SK-N-SH treated with all-trans-retinoic acid at 6 μM for 48 hours (cell line): ENCODE results near the gene TXNRD2.

Experiments used
- ATAC-seq: fragments of 200-7000 bp; cut with Tn5 transposase; 3 replicates; pipeline ENCODE4 v1.9.1; 2020; ENCODE audit warnings: mild to moderate bottlenecking, moderate library complexity
- ARNTL ChIP-seq: fragments of 450-650 bp; formaldehyde crosslinking; IDR thresholded peaks from 2 replicates; pipeline ENCODE4 v1.5.0; 2020; ENCODE audit warnings: low read depth, mild to moderate bottlenecking, moderate library complexity, borderline replicate concordance
- BACH2 ChIP-seq: fragments of 250-450 bp; sonication (Bioruptor Pico); IDR thresholded peaks from 2 replicates; pipeline ENCODE4 v1.9.0; 2021; ENCODE audit warnings: mild to moderate bottlenecking, borderline replicate concordance
- CSDC2 ChIP-seq: fragments of 250-450 bp; sonication (Bioruptor Pico); IDR thresholded peaks from 2 replicates; pipeline ENCODE4 v1.5.0; 2020; ENCODE audit warnings: mild to moderate bottlenecking, moderate library complexity
- ESRRG ChIP-seq: fragments of 250-450 bp; sonication (Bioruptor Pico); IDR thresholded peaks from 2 replicates; pipeline ENCODE4 v1.6.1; 2021; ENCODE audit warnings: mild to moderate bottlenecking
- ISL1 ChIP-seq: fragments of 250-450 bp; sonication (Bioruptor Pico); IDR thresholded peaks from 2 replicates; pipeline ENCODE4 v2.1.2; 2022; ENCODE audit warnings: mild to moderate bottlenecking, moderate library complexity
- OSR1 ChIP-seq: fragments of 250-450 bp; sonication (Bioruptor Pico); IDR thresholded peaks from 2 replicates; pipeline ENCODE4 v1.8.0; 2022; ENCODE audit warnings: moderate library complexity, mild to moderate bottlenecking, inconsistent platforms
- RARB ChIP-seq: fragments of 250-450 bp; sonication (Bioruptor Pico); IDR thresholded peaks from 2 replicates; pipeline ENCODE4 v1.8.0; 2021; ENCODE audit warnings: mild to moderate bottlenecking, moderate library complexity
- SNAI2 ChIP-seq: fragments of 250-450 bp; sonication (Bioruptor Pico); IDR thresholded peaks from 2 replicates; pipeline ENCODE4 v1.5.0; 2020; ENCODE audit warnings: mild to moderate bottlenecking, moderate library complexity
- TCF4 ChIP-seq: fragments of 250-450 bp; sonication (Bioruptor Pico); IDR thresholded peaks from 2 replicates; pipeline ENCODE4 v1.8.0; 2021; ENCODE audit warnings: mild to moderate bottlenecking, moderate library complexity, borderline replicate concordance
- TOX ChIP-seq: fragments of 250-450 bp; sonication (Bioruptor Pico); IDR thresholded peaks from 2 replicates; pipeline ENCODE4 v1.8.0; 2021; ENCODE audit warnings: mild to moderate bottlenecking, moderate library complexity, borderline replicate concordance
- ZFP30 ChIP-seq: fragments of 450-650 bp; formaldehyde crosslinking; IDR thresholded peaks from 2 replicates; pipeline ENCODE4 v1.5.0; 2022; ENCODE audit warnings: mild to moderate bottlenecking, moderate library complexity
- ZNF565 ChIP-seq: fragments of 450-650 bp; formaldehyde crosslinking; conservative IDR thresholded peaks from 2 replicates; pipeline ENCODE4 v1.5.0; 2020; ENCODE audit warnings: low read depth, mild to moderate bottlenecking, moderate library complexity
- ZNF70 ChIP-seq: fragments of 450-650 bp; formaldehyde crosslinking; IDR thresholded peaks from 2 replicates; pipeline ENCODE4 v1.5.0; 2020; ENCODE audit warnings: mild to moderate bottlenecking, moderate library complexity
- ZNF8 ChIP-seq: fragments of 450-650 bp; formaldehyde crosslinking; IDR thresholded peaks from 2 replicates; pipeline ENCODE4 v1.5.0; 2020; ENCODE audit warnings: mild to moderate bottlenecking, moderate library complexity
- TF ChIP-seq, protein P1 (sequence below): fragments of 250-450 bp; sonication (Bioruptor Pico); IDR thresholded peaks from 2 replicates; pipeline ENCODE4 v1.5.1; 2020; ENCODE audit warnings: low read depth, mild to moderate bottlenecking, moderate library complexity
- TF ChIP-seq, protein P2 (sequence below): fragments of 250-450 bp; sonication (Bioruptor Pico); IDR thresholded peaks from 2 replicates; pipeline ENCODE4 v1.8.0; 2020; ENCODE audit warnings: mild to moderate bottlenecking, moderate library complexity, borderline replicate concordance
- TF ChIP-seq, protein P3 (sequence below): fragments of 250-450 bp; sonication (Bioruptor Pico); IDR thresholded peaks from 2 replicates; pipeline ENCODE4 v1.8.0; 2021; ENCODE audit warnings: low read depth, mild to moderate bottlenecking, moderate library complexity, borderline replicate concordance
- TF ChIP-seq, protein P4 (sequence below): fragments of 250-450 bp; sonication (Bioruptor Pico); IDR thresholded peaks from 2 replicates; pipeline ENCODE4 v1.5.0; 2020; ENCODE audit warnings: mild to moderate bottlenecking, moderate library complexity

The TXNRD2 gene

DNA sequence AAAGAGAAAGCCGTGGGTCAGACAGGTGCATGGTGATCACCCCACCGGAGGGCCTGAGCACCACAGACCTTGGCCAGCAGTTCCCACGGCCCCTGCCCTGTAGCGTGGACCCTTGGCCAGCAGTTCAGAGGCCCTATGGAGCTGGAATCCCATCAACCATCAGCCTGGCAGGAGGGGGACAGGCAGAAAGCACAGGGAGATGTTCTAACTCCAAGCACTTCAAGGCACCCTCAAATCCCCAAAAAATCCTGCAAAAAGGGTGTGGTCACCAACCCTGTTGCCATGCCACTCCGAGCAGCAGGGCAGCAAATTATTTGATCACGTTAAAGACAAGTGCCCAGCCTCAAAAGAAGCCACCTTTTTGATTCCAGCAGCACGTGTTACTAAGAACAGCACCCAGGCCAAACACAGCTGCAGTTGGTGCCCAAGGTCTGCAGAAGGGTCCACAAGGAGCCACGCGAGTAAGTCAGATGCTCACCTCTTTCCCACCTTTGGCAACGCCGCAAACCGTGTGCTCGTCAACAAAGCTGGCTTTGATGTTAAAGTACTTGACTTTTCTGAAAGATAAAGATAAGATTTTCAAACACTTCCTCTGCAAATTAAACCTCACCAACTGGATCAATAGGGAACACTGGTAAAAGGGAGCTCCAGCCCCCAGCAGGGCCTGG is 26.2 kb downstream of the TXNRD2 start (continued):
- TF ChIP-seq, protein P1, sequence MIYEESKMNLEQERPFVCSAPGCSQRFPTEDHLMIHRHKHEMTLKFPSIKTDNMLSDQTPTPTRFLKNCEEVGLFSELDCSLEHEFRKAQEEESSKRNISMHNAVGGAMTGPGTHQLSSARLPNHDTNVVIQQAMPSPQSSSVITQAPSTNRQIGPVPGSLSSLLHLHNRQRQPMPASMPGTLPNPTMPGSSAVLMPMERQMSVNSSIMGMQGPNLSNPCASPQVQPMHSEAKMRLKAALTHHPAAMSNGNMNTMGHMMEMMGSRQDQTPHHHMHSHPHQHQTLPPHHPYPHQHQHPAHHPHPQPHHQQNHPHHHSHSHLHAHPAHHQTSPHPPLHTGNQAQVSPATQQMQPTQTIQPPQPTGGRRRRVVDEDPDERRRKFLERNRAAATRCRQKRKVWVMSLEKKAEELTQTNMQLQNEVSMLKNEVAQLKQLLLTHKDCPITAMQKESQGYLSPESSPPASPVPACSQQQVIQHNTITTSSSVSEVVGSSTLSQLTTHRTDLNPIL (CRISPR knock-in tag) = no peak
- no peak for TF ChIP-seq CSDC2 (CRISPR knock-in tag)
- TF ChIP-seq ZNF8 (CRISPR knock-in tag) = no peak
- no peak for TF ChIP-seq ZNF565 (CRISPR knock-in tag)
- TF ChIP-seq ARNTL (CRISPR knock-in tag) = no peak
- TF ChIP-seq ISL1 (CRISPR knock-in tag) = no peak
- TF ChIP-seq, all 23 proteins: peak for 0

DNA sequence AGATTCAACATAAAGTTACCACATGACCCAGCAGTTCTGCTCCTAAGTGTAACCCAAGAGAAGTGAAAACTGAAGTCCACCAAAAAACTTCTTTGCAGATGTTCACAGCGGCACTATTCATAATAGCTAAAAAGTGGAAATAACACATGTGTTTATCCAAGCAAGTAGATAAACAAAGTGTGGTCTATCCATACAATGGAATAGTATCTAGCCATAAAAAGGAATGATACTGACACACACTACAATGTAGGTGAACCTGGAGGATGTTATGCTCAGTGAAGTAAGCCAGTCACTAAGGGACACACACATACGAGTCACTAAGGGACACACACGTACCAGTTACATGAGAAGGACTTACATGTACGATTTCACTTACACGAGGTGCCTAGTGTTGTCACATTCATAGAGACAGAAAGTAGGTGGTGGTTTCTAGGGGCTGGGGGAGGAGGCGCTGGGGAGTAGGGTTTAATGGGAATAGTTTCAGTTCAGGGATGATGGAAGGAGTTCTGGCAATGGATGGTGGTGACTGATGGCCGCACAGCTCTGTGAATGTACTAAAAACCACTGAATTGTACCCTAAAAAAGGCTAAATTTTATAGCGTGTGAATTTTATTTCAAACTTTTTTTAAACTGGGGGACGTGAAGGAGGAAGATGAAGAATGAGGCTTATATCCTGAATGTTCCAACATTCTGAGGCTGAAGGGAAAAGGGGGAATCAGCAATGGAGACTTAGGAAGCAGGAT is 27.2 kb downstream of the TXNRD2 start:
- ATAC-seq = no peak
- TF ChIP-seq ZFP30 (CRISPR knock-in tag) (no peak), CSDC2 (CRISPR knock-in tag) (no peak), ARNTL (CRISPR knock-in tag) (no peak)

DNA sequence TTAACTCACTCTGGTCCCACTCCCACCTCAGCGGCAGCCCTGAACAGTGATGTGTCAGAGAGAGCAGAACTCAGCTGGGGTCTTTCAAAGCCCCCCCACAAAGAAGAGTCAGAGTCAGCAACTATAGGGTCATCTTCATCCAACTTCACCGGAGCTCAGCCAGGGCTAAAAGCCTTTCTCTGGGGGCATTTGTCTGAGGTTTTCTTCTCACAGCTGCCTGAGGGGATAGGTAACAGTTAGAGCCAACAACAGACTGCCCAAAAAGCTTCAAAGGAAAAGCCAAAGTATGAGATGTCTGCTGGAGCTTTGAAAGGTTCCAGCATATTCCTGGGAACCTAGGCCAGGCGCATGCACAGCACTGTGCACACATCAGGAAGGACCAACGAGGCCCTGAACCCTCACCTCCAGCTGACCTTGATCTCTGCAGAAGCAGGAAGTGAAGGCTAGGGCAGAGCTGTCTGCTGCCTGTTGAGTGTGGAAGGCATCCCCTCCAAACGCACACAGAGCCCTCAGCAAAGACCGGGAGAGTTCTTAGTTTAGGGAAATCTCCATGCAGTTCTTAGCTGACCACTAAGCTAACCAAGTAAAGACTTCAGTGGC is 28.2 kb downstream of the TXNRD2 start:
- ATAC-seq = no peak
- TF ChIP-seq, protein P2, sequence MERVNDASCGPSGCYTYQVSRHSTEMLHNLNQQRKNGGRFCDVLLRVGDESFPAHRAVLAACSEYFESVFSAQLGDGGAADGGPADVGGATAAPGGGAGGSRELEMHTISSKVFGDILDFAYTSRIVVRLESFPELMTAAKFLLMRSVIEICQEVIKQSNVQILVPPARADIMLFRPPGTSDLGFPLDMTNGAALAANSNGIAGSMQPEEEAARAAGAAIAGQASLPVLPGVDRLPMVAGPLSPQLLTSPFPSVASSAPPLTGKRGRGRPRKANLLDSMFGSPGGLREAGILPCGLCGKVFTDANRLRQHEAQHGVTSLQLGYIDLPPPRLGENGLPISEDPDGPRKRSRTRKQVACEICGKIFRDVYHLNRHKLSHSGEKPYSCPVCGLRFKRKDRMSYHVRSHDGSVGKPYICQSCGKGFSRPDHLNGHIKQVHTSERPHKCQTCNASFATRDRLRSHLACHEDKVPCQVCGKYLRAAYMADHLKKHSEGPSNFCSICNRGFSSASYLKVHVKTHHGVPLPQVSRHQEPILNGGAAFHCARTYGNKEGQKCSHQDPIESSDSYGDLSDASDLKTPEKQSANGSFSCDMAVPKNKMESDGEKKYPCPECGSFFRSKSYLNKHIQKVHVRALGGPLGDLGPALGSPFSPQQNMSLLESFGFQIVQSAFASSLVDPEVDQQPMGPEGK (CRISPR knock-in tag) = no peak
- TF ChIP-seq ZFP30 (CRISPR knock-in tag) = no peak
- TF ChIP-seq ARNTL (CRISPR knock-in tag) = no peak
- TF ChIP-seq RARB = no peak
- no peak for TF ChIP-seq ESRRG (CRISPR knock-in tag)
- TF ChIP-seq ZNF70 (CRISPR knock-in tag) = no peak
- TF ChIP-seq OSR1 = no peak
- TF ChIP-seq TCF4 (CRISPR knock-in tag) = no peak
- no peak for TF ChIP-seq ZNF8 (CRISPR knock-in tag)
- TF ChIP-seq CSDC2 (CRISPR knock-in tag) = no peak
- no peak for TF ChIP-seq ISL1 (CRISPR knock-in tag)
- TF ChIP-seq, protein P3, sequence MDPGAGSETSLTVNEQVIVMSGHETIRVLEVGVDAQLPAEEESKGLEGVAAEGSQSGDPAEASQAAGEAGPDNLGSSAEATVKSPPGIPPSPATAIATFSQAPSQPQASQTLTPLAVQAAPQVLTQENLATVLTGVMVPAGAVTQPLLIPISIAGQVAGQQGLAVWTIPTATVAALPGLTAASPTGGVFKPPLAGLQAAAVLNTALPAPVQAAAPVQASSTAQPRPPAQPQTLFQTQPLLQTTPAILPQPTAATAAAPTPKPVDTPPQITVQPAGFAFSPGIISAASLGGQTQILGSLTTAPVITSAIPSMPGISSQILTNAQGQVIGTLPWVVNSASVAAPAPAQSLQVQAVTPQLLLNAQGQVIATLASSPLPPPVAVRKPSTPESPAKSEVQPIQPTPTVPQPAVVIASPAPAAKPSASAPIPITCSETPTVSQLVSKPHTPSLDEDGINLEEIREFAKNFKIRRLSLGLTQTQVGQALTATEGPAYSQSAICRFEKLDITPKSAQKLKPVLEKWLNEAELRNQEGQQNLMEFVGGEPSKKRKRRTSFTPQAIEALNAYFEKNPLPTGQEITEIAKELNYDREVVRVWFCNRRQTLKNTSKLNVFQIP (CRISPR knock-in tag) = no peak
- no peak for TF ChIP-seq ZNF565 (CRISPR knock-in tag)
- TF ChIP-seq, protein P4, sequence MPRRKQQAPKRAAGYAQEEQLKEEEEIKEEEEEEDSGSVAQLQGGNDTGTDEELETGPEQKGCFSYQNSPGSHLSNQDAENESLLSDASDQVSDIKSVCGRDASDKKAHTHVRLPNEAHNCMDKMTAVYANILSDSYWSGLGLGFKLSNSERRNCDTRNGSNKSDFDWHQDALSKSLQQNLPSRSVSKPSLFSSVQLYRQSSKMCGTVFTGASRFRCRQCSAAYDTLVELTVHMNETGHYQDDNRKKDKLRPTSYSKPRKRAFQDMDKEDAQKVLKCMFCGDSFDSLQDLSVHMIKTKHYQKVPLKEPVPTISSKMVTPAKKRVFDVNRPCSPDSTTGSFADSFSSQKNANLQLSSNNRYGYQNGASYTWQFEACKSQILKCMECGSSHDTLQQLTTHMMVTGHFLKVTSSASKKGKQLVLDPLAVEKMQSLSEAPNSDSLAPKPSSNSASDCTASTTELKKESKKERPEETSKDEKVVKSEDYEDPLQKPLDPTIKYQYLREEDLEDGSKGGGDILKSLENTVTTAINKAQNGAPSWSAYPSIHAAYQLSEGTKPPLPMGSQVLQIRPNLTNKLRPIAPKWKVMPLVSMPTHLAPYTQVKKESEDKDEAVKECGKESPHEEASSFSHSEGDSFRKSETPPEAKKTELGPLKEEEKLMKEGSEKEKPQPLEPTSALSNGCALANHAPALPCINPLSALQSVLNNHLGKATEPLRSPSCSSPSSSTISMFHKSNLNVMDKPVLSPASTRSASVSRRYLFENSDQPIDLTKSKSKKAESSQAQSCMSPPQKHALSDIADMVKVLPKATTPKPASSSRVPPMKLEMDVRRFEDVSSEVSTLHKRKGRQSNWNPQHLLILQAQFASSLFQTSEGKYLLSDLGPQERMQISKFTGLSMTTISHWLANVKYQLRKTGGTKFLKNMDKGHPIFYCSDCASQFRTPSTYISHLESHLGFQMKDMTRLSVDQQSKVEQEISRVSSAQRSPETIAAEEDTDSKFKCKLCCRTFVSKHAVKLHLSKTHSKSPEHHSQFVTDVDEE (CRISPR knock-in tag) = no peak
- no peak for TF ChIP-seq BACH2 (CRISPR knock-in tag)

DNA sequence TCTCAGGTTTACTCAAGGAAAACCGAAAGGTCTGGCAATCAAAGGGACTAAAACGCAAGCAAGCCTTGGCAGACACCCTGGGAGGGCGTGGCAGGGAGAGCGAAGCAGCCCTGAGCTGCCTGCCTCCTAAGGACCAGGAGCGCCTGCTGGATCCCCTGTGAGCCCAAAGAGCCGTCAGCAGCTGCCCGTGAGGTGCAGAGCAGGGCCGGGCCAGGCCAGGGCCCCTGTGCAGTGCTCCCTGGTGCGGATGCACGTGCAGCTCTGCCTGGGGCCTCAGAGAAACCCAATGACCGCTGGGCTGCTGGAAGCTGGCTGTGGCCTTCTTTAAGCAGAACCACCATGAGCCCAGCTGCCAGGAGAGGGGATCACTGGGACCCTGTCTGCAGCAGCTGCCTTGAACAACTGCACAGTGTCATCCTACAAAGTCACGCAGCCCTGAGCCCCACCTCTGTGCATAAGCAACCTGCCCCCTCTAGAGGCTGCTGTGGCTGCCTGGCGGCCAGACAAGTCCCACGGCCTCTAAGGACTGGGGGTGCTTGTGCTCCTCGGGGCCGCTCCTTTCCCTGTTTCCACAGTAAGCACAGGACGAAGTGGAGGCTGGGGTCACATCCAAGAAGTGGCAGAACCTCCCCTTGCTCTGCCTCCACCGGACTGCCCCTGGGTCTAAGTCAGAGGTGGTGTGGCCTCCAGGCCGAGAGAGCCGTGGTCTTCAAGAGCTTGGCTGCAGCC is 29.2 kb downstream of the TXNRD2 start:
- no peak for ATAC-seq
- TF ChIP-seq TCF4 (CRISPR knock-in tag) (no peak), BACH2 (CRISPR knock-in tag) (no peak), ZFP30 (CRISPR knock-in tag) (no peak), SNAI2 (CRISPR knock-in tag) (no peak), ZNF70 (CRISPR knock-in tag) (no peak), ZNF565 (CRISPR knock-in tag) (no peak), TOX (CRISPR knock-in tag) (no peak), ZNF8 (CRISPR knock-in tag) (no peak)
- TF ChIP-seq, protein P1 (CRISPR knock-in tag) = no peak
- TF ChIP-seq, protein P4 (CRISPR knock-in tag) = no peak
